NCI-H460 (cell line): ENCODE data around the gene RARS2. TPM values are rescaled to one million over a fixed set of nuclear protein-coding genes. Genes with fewer than 3 reads are reported as not detected.
"Not testable (repeated sequence)": the region's sequence is repeated elsewhere in the genome, so short reads cannot be mapped to it uniquely, and the experiment has no call there.

ENCODE experiments used
- DNase-seq: peaks from one replicate; pipeline ENCODE4 v3.0.0-alpha.2; 2016; ENCODE audit warnings: low read depth; ENCODE audit errors: extremely low read depth
- small RNA-seq, 2 experiments: library from RNA; depleted of rRNA; stranded (forward); fragments of <200 nt; gene quantifications; one replicate each; pipeline ENCODE3, GENCODE V24; 2014
- total RNA-seq: library from RNA; depleted of rRNA; stranded (reverse); fragments of >200 nt; shearing (Covaris generic); gene quantifications from 2 replicates; pipeline ENCODE4 v1.2.3, GENCODE V29; 2014; rRNA removed

Gene RARS2
- total RNA-seq, 1 experiment from 2014 or later, result 21.0 TPM

GRCh38 chr6:87514831-87515230 is 75.0 kb downstream of the RARS2 start:
- DNase-seq, result no peak

GRCh38 chr6:87504441-87504840 is 85.3 kb downstream of the RARS2 start:
- no peak for DNase-seq

- no peak for DNase-seq
Observed at GRCh38 chr6:87501809-87502572, 87.8 kb downstream of the RARS2 start.

- DNase-seq, result no peak
Observed at GRCh38 chr6:87498048-87498447, 91.7 kb downstream of the RARS2 start.

GRCh38 chr6:87494761-87495422 is 94.9 kb downstream of the RARS2 start:
- no peak for DNase-seq

- not testable (repeated sequence) for DNase-seq
Observed at GRCh38 chr6:87489326-87489725, 100.5 kb downstream of the RARS2 start.

GRCh38 chr6:87487555-87487954 is 102.2 kb downstream of the RARS2 start:
- no peak for DNase-seq

- DNase-seq, result no peak
Observed at GRCh38 chr6:87484491-87484890, 105.3 kb downstream of the RARS2 start.

- no peak for DNase-seq
Observed at GRCh38 chr6:87483929-87484328, 105.9 kb downstream of the RARS2 start.

GRCh38 chr6:87482366-87482765 is 107.4 kb downstream of the RARS2 start:
- DNase-seq, result no peak

- no peak for DNase-seq
Observed at GRCh38 chr6:87481931-87482330, 107.9 kb downstream of the RARS2 start.

- DNase-seq, result peak; percentile 4
Observed at GRCh38 chr6:87473419-87473903, 116.3 kb downstream of the RARS2 start.

- DNase-seq, result peak; percentile 59
Observed at GRCh38 chr6:87472525-87473418, 117.0 kb downstream of the RARS2 start, which contains the start of gene SLC35A1. Gene SLC35A1 (plus strand): TSS chr6:87472974. CDS start chr6:87473004, 30 bp downstream.

- no peak for DNase-seq
Observed at GRCh38 chr6:87465051-87465450, 124.7 kb downstream of the RARS2 start.

Small RNA genes lying within 50 kb of the gene (small RNA-seq; reads per million reads assigned to genes)
- gene RNU6-444P, result 0 reads per million in 2 experiments

Other genes with a start within 250 kb of the RARS2 start
- gene C6orf163, start 245.2 kb downstream of the RARS2 start, total RNA-seq, result 1.2 and 2.0 TPM in 2 replicates
- 0.26 and 0.40 TPM in 2 replicates for gene CFAP206, start 182.0 kb downstream of the RARS2 start, total RNA-seq
- gene SLC35A1, start 117.0 kb downstream of the RARS2 start, total RNA-seq, result 21.9 and 25.2 TPM in 2 replicates
- gene ORC3, start 148 bp upstream of the RARS2 start, total RNA-seq, result 21.4 and 25.5 TPM in 2 replicates
- 28.2 and 30.8 TPM in 2 replicates for gene AKIRIN2, start 112.2 kb upstream of the RARS2 start, total RNA-seq